ENCODE data around the gene TRPM3. TPM values are rescaled to one million over a fixed set of nuclear protein-coding genes. Genes with fewer than 3 reads are reported as not detected.

Gene TRPM3
- total and polyA plus RNA-seq, 7 experiments from 2014 or later = not detected

DNA sequence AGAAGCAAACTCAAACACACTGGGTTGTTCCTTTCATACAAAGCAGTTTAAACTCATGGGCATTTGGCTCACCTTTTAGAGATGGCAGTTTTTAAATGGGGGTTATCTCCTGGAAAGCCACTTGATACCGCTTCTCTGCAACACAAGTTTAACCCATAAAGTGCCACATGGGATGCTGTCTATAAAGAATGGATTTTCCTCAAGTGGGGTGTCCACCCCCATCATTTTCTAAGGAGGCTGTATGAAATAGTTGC lies 528 bp upstream of the TRPM3 start:
- H3K36me3 Mint-ChIP-seq = no peaks in the 10 kb centered on the region
- intact Hi-C loops (cut with micrococcal nuclease) = no loop called here

DNA sequence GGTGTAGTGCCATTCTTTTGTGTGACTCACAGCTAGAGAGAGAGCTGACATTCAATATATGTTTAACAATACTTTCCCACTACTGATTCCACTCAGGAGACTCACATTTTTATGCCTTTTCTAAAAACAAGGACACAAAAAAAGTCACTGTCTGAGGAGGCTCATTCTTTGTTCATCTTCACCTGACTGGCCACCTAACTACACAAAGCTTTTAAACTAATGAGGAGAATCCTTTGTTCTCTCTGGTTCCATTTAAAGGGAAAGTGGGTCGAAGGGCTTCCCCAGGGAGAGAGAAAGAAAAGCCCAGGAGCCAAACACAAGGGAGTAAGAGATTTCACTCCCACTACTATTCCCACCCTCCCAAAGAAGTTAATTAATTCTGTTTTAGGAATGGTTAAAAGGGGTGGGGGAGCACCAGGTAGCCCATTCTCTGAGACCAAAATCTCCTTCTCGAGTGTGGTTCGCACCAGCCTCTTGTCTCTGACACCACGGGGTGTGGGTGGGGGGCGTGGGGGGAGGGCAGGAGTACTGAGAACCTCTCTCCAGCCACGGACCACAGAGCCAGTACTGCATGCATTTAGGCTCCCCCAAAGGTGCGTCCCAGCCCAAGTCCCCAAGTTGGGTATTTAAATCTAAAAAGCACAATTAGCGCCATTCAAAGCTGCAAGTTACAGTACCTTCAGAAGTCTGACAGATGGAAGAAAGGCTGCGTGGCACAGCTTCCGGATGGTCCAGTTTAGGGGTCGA lies 747 bp downstream of the TRPM3 start:
- no peak for DNase-seq
- Mint-ChIP-seq H3K27ac (no peak overlapping the region), H3K36me3 (no peaks in the 10 kb centered on the region), H3K27me3 (peaks cover 22 to 39% (median 23%) of the 10 kb centered on the region in 5 donors), H3K9me3 (peaks cover 0 to 3% (median 0%) of the 10 kb centered on the region in 11 donors), H3K4me1 (peaks cover 0 to 4% (median 0%) of the 10 kb centered on the region in 7 donors), H3K4me3 (no peak overlapping the region)
- Histone ChIP-seq H3K27me3 (ENCODE audit: control insufficient read depth in 2 of 2, insufficient read depth in 2 of 2, low read length in 2 of 2) (no peaks in the 10 kb centered on the region), H3K9me3 (ENCODE audit: control insufficient read depth in 2 of 3, low read length in 3 of 3) (no peaks in the 10 kb centered on the region), H3K27ac (ENCODE audit: low read depth, low read length) (no peak overlapping the region), H3K36me3 (ENCODE audit: control insufficient read depth in 2 of 3, insufficient read depth in 3 of 3, low read length in 3 of 3) (no peaks in the 10 kb centered on the region), H3K4me3 (ENCODE audit: low read length) (no peak overlapping the region), H3K4me1 (ENCODE audit: control insufficient read depth in 2 of 2, insufficient read depth in 2 of 2, low read length in 2 of 2) (no peaks in the 10 kb centered on the region)
- intact Hi-C loops (cut with micrococcal nuclease) = no loop called here
- ATAC-seq = no peak
- ChIA-PET POLR2A (no interaction called here), CTCF (no interaction called here)

More for the DNA sequence above, 528 bp upstream of the TRPM3 start:
- ATAC-seq (no peak), DNase-seq (no peak)
- ChIA-PET CTCF (no interaction called here), POLR2A (no interaction called here)
- no peak overlapping the region for H3K4me3 Mint-ChIP-seq
- no peak overlapping the region for H3K4me3 ChIP-seq (ENCODE audit: low read length)
- H3K27ac Mint-ChIP-seq = no peak overlapping the region
- peaks cover 0 to 3% (median 0%) of the 10 kb centered on the region in 11 donors for H3K9me3 Mint-ChIP-seq
- peaks cover 0 to 4% (median 0%) of the 10 kb centered on the region in 7 donors for H3K4me1 Mint-ChIP-seq
- no peaks in the 10 kb centered on the region for H3K9me3 ChIP-seq (ENCODE audit: control insufficient read depth in 2 of 3, low read length in 3 of 3)
- no peak overlapping the region for H3K27ac ChIP-seq (ENCODE audit: low read depth, low read length)
- no peaks in the 10 kb centered on the region for H3K4me1 ChIP-seq (ENCODE audit: control insufficient read depth in 2 of 2, insufficient read depth in 2 of 2, low read length in 2 of 2)
- H3K27me3 Mint-ChIP-seq = peaks cover 22 to 40% (median 23%) of the 10 kb centered on the region in 5 donors
- no peaks in the 10 kb centered on the region for H3K36me3 ChIP-seq (ENCODE audit: control insufficient read depth in 2 of 3, insufficient read depth in 3 of 3, low read length in 3 of 3)
- no peaks in the 10 kb centered on the region for H3K27me3 ChIP-seq (ENCODE audit: control insufficient read depth in 2 of 2, insufficient read depth in 2 of 2, low read length in 2 of 2)

DNA sequence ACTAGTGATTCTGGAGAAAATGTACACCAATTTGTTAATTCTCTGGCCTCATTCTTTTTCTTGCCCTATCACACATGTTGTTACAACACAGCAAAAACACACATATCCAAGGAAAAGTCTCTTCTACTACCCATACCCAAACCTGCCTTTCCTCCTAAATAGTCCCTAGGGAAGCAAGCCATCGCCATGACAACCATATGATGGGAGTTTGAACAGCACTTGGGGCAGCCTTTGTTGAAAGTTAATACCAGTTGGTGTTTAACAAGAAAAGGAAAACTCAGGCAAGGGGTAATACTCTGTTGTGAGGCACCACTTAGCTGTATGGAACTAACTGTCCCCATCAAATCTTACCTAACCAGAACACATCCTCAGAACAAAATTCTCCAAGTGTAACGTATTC lies 1.7 kb downstream of the TRPM3 start:
- no peaks in the 10 kb centered on the region for H3K27me3 ChIP-seq (ENCODE audit: control insufficient read depth in 2 of 2, insufficient read depth in 2 of 2, low read length in 2 of 2)
- H3K27ac Mint-ChIP-seq = no peak overlapping the region
- no peak overlapping the region for H3K4me3 Mint-ChIP-seq
- H3K36me3 ChIP-seq (ENCODE audit: control insufficient read depth in 2 of 3, insufficient read depth in 3 of 3, low read length in 3 of 3) = no peaks in the 10 kb centered on the region
- peaks cover 19 to 40% (median 22%) of the 10 kb centered on the region in 5 donors for H3K27me3 Mint-ChIP-seq
- H3K4me1 ChIP-seq (ENCODE audit: control insufficient read depth in 2 of 2, insufficient read depth in 2 of 2, low read length in 2 of 2) = no peaks in the 10 kb centered on the region
- ChIA-PET CTCF (no interaction called here), POLR2A (no interaction called here)
- peaks cover 0 to 4% (median 0%) of the 10 kb centered on the region in 7 donors for H3K4me1 Mint-ChIP-seq
- no peak overlapping the region for H3K27ac ChIP-seq (ENCODE audit: low read depth, low read length)
- intact Hi-C loops (cut with micrococcal nuclease) = no loop called here
- H3K9me3 ChIP-seq (ENCODE audit: control insufficient read depth in 2 of 3, low read length in 3 of 3) = no peaks in the 10 kb centered on the region
- no peak overlapping the region for H3K4me3 ChIP-seq (ENCODE audit: low read length)
- H3K36me3 Mint-ChIP-seq = no peaks in the 10 kb centered on the region
- DNase-seq (no peak), ATAC-seq (no peak)
- peaks cover 0 to 3% (median 0%) of the 10 kb centered on the region in 11 donors for H3K9me3 Mint-ChIP-seq

DNA sequence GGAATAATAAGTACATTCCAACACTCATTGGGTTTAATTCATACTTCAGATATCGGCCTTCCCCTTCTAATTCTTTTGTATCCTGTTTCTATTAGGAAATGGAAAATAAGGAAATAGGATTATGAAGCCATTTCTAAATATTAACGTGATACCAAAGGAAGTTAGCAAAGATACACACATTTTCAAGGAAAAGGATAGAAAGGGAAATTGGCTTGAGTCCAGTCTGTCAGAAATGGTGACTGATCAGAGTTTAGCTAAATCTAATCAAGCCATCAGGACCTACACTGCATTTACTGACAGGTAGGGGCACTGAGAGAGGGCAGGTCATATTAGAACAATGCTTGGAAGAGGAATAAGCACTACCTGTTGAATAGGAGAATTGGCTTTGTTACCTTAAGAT lies 3.1 kb downstream of the TRPM3 start:
- CTCF ChIA-PET = no interaction called here
- Histone ChIP-seq H3K4me3 (ENCODE audit: low read length) (no peak overlapping the region), H3K36me3 (ENCODE audit: control insufficient read depth in 2 of 3, insufficient read depth in 3 of 3, low read length in 3 of 3) (no peaks in the 10 kb centered on the region), H3K27me3 (ENCODE audit: control insufficient read depth in 2 of 2, insufficient read depth in 2 of 2, low read length in 2 of 2) (no peaks in the 10 kb centered on the region), H3K9me3 (ENCODE audit: control insufficient read depth in 2 of 3, low read length in 3 of 3) (no peaks in the 10 kb centered on the region), H3K27ac (ENCODE audit: low read depth, low read length) (no peak overlapping the region), H3K4me1 (ENCODE audit: control insufficient read depth in 2 of 2, insufficient read depth in 2 of 2, low read length in 2 of 2) (no peaks in the 10 kb centered on the region)
- Mint-ChIP-seq H3K4me3 (no peak overlapping the region), H3K4me1 (peaks cover 0 to 4% (median 0%) of the 10 kb centered on the region in 7 donors), H3K9me3 (peaks cover 0 to 8% (median 0%) of the 10 kb centered on the region in 11 donors), H3K27me3 (peaks cover 13 to 34% (median 21%) of the 10 kb centered on the region in 5 donors), H3K27ac (no peak overlapping the region), H3K36me3 (no peaks in the 10 kb centered on the region)
- intact Hi-C loops (cut with micrococcal nuclease) = no loop called here
- ATAC-seq (no peak), DNase-seq (no peak)
- POLR2A ChIA-PET = no interaction called here

DNA sequence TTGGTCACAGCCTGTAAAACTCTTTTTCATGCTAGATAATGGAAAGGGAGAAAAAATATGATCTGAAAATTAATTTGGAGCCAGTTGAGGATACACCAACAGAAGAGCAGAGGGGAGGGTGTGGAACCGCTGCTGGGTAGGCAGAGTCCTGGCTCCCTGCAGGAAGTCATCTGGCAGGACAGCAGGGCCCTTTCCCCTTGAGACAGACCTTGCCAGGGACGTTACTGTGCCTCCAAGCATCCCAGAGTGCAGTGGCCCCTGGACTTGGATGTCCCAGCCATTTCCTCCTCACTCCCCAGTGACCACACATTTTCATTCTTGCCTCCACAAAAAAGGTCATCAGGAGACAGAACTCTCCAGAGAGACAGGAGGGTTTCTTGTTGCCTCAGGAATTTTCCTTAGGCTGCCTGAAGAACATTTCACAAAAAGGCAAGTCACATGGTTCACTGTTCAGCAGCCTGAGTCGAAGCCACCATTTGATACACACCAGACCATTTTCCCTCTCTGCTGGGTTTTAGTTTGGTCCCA lies 5.9 kb downstream of the TRPM3 start:
- Histone ChIP-seq H3K9me3 (ENCODE audit: control insufficient read depth in 2 of 3, low read length in 3 of 3) (no peaks in the 10 kb centered on the region), H3K4me3 (ENCODE audit: low read length) (no peak overlapping the region), H3K27me3 (ENCODE audit: control insufficient read depth in 2 of 2, insufficient read depth in 2 of 2, low read length in 2 of 2) (no peaks in the 10 kb centered on the region), H3K27ac (ENCODE audit: low read depth, low read length) (no peak overlapping the region), H3K36me3 (ENCODE audit: control insufficient read depth in 2 of 3, insufficient read depth in 3 of 3, low read length in 3 of 3) (no peaks in the 10 kb centered on the region), H3K4me1 (ENCODE audit: control insufficient read depth in 2 of 2, insufficient read depth in 2 of 2, low read length in 2 of 2) (no peaks in the 10 kb centered on the region)
- POLR2A ChIA-PET = no interaction called here
- ATAC-seq = no peak
- intact Hi-C loops (cut with micrococcal nuclease) = no loop called here
- CTCF ChIA-PET = no interaction called here
- Mint-ChIP-seq H3K27ac (no peak overlapping the region), H3K4me3 (no peak overlapping the region), H3K4me1 (no peaks in the 10 kb centered on the region), H3K9me3 (peaks cover 0 to 8% (median 0%) of the 10 kb centered on the region in 11 donors), H3K27me3 (peaks cover 3 to 20% (median 6%) of the 10 kb centered on the region in 5 donors), H3K36me3 (no peaks in the 10 kb centered on the region)
- no peak for DNase-seq

DNA sequence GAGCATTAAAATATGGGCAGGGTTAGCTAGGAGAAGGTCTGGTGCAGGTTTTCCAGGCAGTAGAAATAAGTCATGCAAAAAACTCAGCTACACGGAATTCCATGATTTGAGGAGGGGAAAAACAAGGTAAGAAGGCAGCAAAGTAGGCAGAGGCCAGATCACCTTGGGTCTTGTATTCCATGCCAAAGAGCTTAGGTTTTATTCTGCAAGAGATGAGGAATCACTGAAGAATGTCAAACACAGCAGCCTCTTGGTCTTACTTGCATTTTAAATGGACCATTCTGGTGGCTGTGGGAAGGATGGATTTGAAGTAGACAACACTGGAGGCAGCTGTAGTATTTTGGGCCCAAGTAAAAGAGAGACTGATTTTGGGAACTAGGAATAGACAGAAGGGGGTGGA lies 8.6 kb downstream of the TRPM3 start:
- Histone ChIP-seq H3K36me3 (ENCODE audit: control insufficient read depth in 2 of 3, insufficient read depth in 3 of 3, low read length in 3 of 3) (no peaks in the 10 kb centered on the region), H3K27ac (ENCODE audit: low read depth, low read length) (no peak overlapping the region), H3K4me1 (ENCODE audit: control insufficient read depth in 2 of 2, insufficient read depth in 2 of 2, low read length in 2 of 2) (no peaks in the 10 kb centered on the region), H3K4me3 (ENCODE audit: low read length) (no peak overlapping the region), H3K9me3 (ENCODE audit: control insufficient read depth in 2 of 3, low read length in 3 of 3) (no peaks in the 10 kb centered on the region), H3K27me3 (ENCODE audit: control insufficient read depth in 2 of 2, insufficient read depth in 2 of 2, low read length in 2 of 2) (no peaks in the 10 kb centered on the region)
- intact Hi-C loops (cut with micrococcal nuclease) = no loop called here
- ATAC-seq (no peak), DNase-seq (no peak)
- Mint-ChIP-seq H3K27me3 (peaks cover 0 to 13% (median 0%) of the 10 kb centered on the region in 5 donors), H3K36me3 (no peaks in the 10 kb centered on the region), H3K27ac (no peak overlapping the region), H3K4me1 (no peaks in the 10 kb centered on the region), H3K9me3 (peaks cover 0 to 8% (median 0%) of the 10 kb centered on the region in 11 donors), H3K4me3 (no peak overlapping the region)
- POLR2A ChIA-PET = no interaction called here
- CTCF ChIA-PET = no interaction called here

DNA sequence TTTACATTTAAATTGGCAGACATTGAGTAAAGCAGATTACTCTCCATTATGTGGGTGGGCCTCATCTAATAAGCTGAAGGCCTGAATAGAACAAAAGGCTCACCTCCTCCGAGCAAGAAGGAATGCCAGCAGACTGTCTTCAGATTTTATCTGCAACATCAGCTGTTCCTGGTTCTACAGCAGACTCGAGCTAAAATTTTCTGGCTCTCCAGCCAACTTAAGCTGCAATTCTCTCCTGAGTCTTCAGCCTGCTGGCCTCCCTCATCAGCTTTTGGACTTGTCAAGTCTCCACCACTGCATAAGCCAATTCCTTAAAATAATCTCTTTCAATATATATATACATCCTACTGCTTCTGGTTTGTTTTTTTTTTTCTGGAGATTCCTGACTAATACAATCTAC lies 12.5 kb downstream of the TRPM3 start:
- H3K27me3 Mint-ChIP-seq = peaks cover 0 to 3% (median 0%) of the 10 kb centered on the region in 5 donors
- peaks cover 0 to 4% (median 0%) of the 10 kb centered on the region in 11 donors for H3K9me3 Mint-ChIP-seq

More for the DNA sequence above, 12.5 kb downstream of the TRPM3 start:
- ChIA-PET POLR2A (no interaction called here), CTCF (interaction anchor here (0.6 kb wide), 1 partner anchor 189 kb away, joined by 4 read pairs; no protein-coding TSS in a partner anchor)
- ATAC-seq (no peak), DNase-seq (no peak)
- no peaks in the 10 kb centered on the region for H3K4me1 Mint-ChIP-seq
- H3K36me3 ChIP-seq (ENCODE audit: control insufficient read depth in 2 of 3, insufficient read depth in 3 of 3, low read length in 3 of 3) = no peaks in the 10 kb centered on the region
- H3K27ac Mint-ChIP-seq = no peak overlapping the region
- no peak overlapping the region for H3K27ac ChIP-seq (ENCODE audit: low read depth, low read length)
- no peaks in the 10 kb centered on the region for H3K4me1 ChIP-seq (ENCODE audit: control insufficient read depth in 2 of 2, insufficient read depth in 2 of 2, low read length in 2 of 2)
- H3K36me3 Mint-ChIP-seq = no peaks in the 10 kb centered on the region
- H3K4me3 ChIP-seq (ENCODE audit: low read length) = no peak overlapping the region
- H3K9me3 ChIP-seq (ENCODE audit: control insufficient read depth in 2 of 3, low read length in 3 of 3) = no peaks in the 10 kb centered on the region
- no peaks in the 10 kb centered on the region for H3K27me3 ChIP-seq (ENCODE audit: control insufficient read depth in 2 of 2, insufficient read depth in 2 of 2, low read length in 2 of 2)
- no peak overlapping the region for H3K4me3 Mint-ChIP-seq
- intact Hi-C loops (cut with micrococcal nuclease) = no loop called here
